ENCODE results near the gene TLNRD1.

Gene TLNRD1

DNA sequence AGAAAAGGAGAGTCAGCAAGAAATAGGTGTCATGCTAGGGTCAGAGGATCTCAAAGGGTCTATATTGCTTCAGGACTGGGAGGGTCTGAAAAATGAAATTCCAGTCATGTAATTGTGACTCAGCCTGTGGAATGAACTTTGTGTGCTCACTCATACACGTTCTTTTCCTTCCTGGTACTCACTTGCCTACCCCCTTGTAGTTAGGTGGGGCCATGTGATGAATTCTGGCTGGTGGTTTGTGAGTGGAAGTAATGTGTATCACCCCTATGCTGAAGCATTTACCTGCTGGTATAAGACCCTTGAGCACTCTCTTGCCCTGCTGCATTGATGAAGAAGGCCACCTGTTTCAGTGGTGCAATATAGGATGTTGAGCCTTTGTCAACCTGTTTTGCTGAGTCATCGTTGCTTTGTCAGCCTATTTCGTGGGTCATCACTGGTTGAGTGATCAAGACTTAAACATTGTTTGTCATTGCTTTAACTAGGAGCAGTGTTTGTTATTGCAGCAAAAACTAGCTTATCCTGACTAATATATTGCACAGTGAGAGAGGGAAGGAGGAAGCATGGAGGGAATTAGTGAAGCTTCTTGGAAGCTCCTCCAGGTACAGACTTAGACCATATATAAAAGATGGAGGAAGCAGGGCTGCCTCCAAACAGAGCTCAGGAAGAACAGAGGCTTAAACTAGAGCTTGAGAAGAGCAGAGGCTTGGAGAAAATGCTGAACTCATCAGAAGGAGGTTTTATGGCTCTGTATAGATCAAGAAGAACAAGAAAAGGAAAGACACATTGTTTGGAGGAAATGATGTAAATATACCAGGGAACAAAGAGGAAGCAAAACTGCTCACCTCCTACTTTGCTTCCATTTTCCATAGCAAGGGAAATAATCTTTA lies 28.9 kb downstream of the TLNRD1 start:
- DNase-seq, result no peak

DNA sequence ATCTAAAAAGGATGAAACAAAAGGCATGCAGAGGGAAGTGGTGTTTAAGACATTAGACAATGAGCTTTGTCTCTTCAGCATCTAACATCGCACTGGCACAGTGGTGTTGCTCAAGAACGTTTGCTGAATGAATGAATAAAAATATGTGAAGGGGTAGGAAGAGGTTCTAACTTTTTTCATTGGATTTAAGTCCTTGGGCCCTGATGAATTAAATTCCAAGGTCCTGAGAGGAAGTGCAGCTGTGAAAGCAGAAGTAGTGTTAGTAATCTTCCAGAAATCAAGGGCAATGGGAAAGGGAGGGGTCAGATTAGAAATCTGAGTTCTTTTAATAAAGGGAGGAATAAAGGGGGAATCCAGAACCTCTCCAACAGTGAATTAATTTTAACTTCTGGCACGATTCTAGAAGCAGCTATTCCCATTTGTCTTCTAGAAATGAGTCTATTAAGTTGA lies 29.6 kb downstream of the TLNRD1 start:
- DNase-seq, result no peak

DNA sequence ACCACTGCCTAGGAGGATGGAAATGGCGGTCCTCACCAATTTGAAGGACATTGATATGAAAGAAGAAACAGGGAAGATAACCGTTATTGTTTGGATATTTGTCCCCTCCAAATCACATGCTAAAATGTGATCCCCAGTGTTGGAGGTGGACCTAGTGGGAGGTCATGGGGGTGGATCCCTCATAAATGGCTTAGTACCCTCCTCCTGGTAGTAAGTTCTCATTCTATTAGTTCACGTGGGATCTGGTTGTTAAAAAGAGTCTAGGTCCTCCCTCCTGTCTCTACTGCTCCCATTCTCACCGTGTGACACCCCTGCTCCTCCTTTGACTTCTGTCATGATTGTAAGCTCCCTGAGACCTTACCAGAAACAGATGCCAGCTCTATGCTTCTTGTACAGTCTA lies 30.5 kb downstream of the TLNRD1 start:
- DNase-seq, result no peak

DNA sequence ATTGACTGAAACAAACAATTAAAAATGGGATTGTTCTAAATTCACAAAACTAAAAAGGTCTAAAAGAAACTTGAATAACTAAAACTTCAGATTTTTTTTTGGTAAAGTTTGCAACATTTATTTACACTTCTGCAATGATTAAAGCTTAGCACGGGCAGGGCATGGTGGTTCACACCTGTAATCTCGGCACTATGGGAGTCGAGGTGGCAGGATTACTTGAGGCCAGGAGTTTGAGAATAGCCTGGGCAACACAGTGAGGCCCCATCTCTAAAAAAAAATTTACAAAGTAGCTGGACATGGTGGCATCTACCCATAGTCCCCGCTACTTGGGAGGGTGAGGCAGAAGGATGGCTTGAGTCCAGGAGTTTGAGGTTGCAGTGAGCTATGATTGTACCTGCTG lies 31.6 kb downstream of the TLNRD1 start:
- DNase-seq, result no peak

DNA sequence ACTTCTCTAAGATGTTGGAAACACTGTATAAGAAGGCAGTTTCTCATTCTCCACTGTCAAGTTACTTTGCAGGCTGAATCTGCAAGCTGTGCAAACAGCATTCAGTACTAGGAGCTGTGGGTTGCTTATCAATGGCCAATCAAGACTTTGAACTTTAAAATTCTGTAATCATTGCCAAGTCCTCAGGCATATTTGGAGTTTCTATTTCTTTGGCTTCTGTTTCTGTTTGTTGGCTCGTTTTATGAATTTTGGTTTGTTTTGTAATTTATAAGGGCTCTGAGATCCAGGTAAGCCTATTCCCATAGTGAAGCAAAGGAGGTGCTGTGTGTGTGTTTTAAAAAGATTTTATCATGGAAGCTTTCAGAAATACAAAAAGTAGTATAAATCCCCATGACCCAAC lies 32.1 kb downstream of the TLNRD1 start:
- DNase-seq, result no peak

DNA sequence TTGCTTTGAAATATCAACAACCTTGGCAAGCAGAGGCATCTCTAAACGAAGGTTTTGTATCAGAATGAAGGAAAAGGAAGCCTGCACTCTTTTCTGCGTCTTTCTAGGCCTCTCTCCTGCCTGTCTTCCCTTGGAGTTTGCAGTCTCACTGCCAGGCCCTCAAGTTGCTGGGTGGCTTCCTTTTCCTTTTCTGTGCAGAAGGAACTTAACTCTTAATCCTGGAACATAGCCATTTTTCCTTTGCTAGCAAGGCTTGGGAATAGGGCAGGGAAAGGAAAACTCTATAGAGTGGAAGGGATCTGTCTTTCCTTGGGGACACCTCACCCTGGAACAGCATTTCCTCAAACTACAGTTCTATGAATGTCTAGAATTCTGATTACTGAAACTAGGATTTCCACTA lies 32.8 kb downstream of the TLNRD1 start:
- DNase-seq, result no peak

DNA sequence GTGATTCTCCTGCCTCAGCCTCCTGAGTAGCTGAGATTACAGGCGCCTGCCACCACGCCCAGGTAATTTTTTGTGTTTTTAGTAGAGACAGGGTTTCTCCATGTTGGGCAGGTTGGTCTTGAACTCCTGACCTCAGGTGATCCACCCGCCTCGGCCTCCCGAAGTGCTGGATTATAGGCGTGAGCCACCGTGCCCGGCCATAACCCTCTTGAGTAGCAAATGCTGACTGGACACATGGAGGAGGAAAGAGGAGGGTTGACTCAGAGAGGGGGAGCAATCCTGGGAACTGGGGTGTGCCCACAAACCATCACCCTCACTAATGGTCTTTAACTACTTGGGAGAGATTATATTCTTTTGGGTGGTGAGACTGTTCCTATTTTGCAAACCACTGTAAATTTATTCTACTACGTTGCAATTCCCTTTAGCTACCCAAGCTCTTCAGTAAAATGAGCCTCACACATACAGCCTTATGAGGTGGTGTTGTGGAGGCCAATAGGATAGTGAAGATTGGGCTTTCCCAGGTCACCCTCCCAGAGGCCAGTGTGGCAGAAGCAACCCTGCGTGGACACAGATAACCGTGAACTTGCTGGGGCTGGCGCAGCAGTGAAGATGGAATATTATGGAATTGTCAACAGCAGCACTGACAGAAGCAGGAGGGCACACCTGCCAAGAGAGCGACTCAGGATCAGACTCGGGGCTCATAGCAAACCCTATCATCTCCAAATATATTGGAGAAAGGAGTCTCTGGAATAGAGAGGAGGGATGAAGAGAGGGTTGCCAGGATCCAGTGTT lies 37.4 kb downstream of the TLNRD1 start:
- no peak for DNase-seq

DNA sequence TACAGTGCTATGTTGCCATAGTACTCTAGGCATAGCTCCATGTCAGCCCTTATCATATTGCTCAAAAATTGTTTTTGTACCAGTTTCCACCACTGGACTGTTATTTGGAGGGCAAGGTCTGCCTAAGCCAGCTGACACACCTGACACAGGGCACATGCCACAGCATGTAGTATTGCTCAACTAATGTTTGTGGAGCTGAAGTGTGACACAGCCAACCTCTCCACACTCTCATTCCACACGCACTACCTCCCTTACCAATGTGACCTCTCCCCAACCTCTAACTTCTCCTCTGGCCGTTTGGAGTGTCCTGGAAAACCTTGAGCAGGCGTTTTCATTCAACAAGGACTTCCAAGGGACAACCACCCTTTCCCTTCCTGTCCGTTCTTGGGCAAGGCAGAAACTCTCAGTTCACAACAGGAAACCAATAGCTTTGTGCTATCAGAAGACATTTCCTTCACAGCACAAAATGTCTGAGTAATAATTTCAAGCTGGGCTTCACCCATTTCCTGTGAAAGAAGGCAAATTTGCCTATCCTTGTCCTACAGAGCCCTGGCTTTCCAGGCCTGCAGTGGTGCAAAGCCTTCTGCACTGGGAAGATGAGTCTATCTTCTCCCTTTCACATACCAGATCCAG lies 38.4 kb downstream of the TLNRD1 start:
- no peak for DNase-seq

DNA sequence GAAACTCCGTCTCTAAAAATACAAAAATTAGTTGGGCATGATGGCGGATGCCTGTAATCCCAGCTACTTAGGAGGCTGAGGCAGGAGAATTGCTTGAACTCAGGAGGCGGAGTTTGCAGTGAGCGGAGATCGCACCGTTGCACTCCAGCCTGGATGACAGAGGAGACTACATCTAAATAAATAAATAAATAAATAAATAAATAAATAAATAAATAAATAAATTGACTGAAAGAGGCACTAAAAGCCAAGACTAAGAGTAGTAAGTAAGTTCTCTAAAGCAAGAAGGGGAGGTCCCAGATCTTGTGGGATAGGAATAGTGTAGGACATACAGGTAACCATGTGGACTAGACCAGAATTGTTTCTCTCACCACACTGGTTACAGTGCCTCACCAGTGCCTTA lies 40.0 kb downstream of the TLNRD1 start:
- no peak for DNase-seq

DNA sequence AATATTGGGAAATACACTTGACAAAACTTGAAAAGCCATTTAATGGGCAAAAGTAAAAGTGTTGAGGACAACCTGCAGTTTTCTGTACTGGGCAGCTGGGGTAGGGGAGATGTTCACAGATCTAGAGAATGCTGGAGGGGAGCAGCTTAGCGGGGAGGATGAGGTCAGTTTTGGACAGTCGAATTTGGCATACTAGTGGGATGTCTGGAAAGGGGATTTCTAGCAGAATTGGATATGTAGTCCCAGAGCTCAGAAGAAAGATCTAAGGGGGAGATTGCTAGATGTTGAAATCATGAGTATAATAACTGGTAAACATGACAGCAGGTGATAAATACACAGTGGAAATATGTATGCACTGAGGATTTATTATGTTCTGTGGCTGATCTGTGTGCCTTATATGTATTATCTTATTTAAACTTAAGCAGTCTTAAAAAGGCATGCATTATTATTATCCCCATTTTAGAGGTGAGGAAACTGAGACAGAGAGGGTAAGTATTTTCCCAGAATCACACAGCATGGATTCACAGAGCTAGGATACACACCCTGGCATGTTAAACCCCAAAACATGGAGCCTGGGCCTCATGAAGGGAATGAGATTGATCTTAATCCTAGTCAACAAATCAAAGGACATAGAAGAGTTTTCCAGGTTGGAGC lies 42.7 kb downstream of the TLNRD1 start:
- DNase-seq, result no peak

DNA sequence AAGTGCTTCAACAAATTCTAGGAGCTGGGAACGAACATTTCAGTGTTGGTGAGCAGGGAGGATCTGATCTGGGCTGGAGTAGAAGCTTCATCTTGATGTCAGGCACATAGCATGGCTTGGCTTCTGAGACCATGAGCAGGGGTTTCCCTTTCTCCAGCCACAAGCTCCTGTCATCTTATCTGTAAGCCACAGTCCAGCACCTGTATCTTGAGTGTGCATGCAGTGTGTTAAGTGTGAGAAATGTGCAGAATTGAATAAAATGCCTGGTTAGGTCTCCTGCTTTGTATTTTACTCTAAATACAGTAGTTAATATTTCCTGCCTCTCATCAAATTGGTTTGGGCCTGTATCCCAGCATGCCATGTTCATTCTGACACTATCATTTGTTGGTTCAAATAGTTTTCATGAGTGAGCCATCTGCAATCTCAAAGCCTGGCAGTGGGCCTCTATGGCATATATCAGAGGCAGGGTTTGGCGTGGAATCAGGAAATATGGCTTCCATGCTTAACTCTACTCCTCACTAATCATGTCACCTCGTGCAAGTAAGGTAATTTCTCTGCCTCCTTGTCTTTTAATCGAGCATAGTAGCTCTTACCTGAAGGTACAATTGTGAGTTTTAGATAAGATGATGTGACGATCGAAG lies 43.3 kb downstream of the TLNRD1 start:
- no peak for DNase-seq

DNA sequence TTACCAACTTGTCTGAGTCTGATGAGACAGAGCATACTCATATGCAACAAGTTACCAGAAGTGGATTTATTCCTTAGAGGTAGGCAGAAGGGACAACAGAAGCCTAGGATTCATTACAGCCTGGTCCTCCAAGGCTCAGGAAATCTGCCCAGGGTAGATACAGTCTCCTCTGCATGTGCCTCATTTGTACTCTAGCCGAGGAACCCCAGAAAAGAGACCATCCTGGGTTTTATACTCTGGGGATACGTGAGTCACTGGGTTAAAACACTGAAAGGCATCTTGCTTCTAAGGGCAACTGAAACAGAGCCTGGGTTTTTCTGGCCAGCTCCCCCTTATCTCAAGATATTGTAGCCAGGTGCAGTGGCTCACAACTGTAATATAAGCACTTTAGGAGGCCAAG lies 45.6 kb downstream of the TLNRD1 start:
- DNase-seq, result no peak

DNA sequence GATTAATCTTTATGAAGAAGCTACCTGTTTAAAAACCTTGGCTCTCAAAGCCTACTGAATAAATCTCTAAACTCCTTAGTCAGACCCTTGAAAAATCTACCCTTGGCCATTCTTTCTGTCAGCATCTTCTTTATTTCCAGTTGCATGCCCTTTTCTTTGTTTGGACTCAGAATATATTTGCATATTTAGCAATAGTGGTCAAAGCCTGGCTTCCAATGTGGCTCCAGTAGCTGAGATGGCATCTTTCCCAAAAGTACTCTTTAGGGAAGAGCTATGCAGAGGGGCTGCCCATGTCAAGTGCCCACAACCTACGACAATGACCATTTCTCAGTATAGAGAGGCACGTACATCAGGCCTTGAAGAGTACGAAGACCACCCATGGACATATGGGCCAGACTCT lies 47.2 kb downstream of the TLNRD1 start:
- no peak for DNase-seq

DNA sequence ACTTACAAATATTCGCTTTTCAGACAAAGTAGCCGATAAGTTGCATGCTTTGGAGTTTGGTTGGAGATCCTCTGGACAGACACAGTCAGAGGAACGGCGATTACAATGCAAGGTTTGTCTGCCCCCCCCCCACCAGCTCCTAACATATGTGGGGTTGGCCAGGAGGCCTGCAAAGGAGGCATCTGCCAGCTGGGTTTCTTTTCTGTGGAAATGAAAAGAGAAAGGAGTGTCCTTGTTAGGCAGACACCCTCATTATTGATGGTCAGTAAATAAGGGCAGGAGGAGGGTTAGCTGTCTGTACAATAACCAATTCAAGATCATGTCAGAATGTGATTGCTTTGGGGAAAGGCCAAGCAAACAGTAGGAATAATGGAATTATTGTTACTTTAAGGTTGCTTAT lies 49.1 kb downstream of the TLNRD1 start:
- DNase-seq, result no peak

DNA sequence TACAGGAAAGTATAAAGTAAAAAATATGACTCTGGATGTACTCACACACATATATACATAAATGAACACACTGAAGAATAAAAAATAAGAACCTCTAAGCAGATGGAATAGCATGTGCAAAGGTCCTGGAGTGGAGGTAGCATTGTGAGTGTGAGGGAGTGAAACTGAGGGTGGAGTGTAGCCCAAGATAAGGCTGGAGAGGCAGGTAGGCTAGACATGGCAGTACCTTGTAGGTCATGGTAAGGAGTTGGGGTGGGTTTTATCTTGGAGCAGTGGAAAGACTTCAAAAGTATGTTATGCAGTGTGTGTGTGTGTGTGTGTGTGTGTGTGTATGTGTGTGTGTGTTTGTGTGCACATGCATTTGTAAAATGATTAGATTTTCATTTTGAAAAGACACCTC lies 49.5 kb downstream of the TLNRD1 start:
- DNase-seq, result no peak

DNA sequence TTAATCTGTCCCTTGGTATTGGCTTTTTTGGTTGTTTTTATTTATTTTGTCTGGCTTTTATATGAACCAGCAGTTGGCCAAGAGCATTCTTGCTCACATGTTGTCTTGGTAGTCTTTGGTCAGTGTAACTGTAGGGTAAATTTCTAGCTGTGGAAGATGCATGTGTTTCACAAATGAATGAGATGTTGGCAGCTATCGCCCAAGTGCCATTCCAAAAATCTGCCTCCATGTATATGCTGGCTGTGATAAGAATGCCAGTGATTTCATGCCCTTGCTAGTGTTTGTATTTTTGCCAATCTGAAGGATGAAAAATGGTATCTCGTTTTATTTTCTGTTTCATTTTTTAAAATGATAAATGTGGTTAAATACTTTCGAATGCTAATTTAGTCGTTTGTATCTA lies 50.1 kb downstream of the TLNRD1 start:
- DNase-seq, result no peak

DNA sequence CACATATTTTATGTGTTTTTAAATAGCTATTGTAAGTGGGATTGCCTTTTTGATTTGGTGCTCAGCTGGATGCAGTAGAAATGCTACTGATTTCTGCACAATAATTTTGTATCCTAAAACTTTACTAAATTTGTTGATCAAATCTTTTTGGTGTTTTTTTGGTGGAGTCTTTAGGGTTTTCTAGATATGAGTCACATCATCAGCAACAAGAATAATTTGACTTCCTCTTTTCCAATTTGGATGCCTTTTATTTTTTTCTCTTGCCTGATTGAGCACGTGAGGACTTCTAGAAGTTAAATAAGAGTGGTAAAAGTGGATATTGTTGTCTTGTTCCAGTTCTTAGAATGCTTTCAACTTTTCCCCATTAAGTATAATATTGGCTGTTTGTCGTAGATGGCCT lies 51.3 kb downstream of the TLNRD1 start:
- no peak for DNase-seq

DNA sequence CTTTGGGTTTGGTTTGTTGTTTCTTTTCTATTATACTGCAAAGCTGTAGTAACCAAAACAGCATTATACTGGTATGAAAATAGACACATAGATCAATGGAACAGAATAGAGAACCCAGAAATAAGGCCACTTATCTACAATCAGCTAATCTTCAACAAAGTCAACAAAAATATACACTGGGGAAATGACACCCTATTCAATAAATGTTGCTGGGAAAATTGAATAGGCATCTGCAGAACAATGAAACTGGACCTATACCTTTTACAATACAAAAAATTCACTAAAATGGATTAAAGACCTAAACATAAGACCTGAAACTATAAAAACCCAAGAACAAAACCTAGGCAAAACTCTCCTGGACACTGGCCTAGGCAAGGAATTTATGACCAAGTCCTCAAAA lies 52.9 kb downstream of the TLNRD1 start:
- no peak for DNase-seq

DNA sequence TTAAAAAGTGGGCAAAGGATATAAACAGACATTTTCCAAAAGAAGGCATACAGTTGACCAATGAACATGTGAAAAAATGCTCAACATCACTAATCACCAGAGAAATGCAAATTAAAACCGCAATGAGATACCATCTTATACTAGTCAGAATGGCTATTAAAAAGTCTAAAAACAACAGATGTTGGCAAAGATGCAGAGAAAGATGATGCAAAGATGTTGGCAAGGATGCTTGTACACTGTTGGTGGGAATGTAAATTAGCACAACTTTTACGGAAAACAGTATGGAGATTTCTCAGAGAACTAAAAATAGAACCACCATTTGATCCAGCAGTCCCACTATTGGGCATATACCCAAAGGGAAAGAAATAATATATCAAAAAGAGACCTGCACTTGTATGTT lies 53.5 kb downstream of the TLNRD1 start:
- no peak for DNase-seq
